IPS-NIHi7 (cell line): ENCODE measurements around the gene CDK18.

Experiments
- DNase-seq: peaks from one replicate; pipeline ENCODE4 v3.0.0; 2012; ENCODE audit warnings: mixed read lengths; ENCODE audit errors: extremely low spot score

The CDK18 gene

DNA sequence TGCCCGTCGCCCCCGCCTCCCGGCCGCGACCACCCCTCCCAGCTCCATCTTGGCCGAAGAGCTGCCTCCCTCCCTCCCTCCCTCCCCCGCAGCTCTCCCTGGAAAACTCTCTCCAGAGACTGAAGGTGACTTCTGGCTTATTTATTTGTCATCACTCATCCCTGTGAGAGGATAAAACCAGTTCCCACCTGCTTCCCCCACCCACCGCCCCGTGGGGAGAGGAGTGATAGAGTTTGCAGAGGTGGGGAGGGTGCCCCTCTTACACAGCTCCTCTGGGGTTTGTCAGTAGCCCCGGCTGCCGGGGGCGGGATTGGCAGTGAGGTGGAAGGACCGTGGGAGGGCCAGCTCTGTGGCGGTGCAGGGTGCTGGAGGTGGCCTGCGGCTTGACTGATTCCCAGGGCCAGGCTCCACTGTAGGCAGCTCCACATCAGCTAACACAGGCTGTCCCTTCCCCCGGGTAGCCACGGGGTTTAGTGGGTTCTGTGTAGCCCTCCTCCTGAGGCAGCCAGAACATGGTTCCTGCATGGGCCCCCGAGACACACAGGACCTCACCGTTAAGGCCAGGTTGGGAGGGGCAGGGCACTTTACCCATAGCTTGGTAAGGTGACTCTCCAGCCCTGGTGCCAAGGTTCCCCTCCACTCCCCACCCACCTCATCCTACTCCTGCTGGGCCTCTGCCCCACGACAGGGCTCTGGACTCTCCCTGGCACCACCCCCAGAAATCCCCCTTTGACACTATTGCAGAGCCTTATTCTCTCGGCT lies 65.1 kb downstream of the CDK18 start:
- no peak for DNase-seq

- no peak for DNase-seq
Measured at GRCh38 chr1:205570173-205570501, 65.7 kb downstream of the CDK18 start.

DNA sequence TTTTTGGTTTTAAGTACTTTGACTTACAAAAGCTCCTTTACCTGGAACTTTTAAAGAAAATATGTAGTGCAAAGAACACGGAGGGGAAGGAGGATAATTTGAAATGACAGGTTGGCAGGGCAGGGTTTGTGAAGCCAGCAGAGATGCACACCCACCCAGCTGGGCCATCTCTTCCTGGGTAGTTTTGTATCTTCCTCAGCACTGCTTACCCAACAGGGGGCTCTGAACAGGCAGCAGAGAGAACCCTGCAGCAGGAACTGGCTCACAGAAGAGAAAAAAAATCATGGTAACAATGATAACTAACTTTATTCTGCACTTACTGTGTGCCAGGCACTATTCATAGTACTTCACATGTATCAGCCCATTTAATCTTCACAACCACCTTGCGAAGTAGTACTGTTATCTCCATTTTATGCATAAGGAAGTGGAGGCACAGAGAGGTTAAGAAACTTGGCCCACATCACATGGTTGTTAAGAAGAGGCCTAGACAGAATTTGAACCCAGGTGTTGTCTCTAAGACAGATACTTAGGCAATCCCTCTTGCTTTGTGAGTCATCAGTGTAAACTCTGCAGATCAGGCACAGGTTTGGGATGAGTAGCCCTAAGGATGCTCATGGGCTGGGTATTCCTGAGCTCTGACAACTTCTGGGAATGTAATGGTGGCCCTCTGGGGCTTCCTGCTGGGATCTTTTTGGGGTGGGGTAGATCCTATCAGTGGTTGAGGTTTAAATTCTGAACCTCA lies 66.5 kb downstream of the CDK18 start:
- no peak for DNase-seq

- DNase-seq = no peak
Measured at GRCh38 chr1:205571747-205572146, 67.3 kb downstream of the CDK18 start.

DNA sequence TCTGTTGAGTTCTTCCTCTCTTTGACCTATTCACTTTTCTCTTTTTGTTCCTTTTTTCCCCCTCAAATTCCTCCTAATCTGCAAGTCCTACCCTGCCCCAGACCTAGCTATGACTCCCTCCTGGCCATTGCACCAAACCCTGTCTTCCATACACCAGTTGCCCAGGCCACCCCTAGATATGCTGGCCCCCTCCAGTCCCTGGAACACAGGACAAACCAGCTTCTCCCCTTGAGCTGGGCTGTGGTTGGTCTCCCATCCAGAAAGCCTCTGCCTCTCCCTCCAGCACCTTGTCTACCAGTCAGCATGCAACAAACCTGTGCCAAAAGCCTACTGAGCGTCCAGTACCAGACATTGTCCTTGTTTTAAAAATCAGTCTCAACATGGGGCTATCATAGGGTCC lies 68.0 kb downstream of the CDK18 start:
- no peak for DNase-seq

DNA sequence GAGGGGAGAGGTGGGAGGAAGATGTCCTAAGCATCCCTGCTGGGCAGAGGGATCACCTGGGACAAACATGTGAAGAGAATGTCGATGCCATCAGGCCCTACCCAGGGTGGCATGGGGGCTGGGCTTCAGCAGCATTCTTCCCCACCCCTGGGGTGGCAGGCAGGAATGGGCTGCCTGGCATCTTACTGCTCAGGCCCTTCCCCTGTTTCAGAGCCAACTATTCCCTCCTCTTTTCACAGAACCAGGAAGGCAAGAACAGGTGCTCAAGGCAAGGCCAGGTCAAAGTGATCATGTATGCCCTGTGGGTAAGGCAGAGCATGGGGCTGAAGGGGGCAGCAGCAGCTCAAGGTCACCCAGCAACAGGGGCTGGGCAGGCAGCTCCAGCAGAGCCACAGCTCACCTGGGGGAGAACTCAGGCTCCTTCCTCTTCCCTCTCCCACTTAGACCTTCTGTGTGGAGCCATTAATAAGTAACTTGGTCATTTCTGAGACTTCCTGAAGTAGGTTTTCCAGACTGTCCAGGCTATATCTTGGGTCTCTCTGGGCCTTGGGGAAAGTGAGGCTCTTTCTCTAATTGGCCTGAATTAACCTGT lies 70.9 kb downstream of the CDK18 start:
- DNase-seq = no peak

DNA sequence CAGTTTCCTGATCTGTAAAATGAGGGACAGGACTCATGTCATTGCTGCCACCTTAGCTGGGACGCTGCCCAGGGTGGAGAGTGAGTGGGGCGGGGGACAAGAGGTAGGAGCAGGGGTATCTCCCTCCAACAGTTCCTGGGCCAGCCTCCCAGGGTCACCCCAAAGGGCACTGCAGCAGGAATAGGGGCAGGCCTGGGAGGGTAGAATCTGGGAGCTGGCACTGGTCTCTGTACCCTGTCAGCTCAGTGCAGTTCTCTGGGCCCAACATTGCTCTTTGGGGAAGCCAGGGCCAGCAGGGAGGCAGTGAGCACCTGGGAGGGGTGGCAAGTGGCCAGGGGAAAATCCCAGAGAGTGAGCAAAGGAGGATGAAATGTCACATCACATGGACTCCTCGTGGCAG lies 71.5 kb downstream of the CDK18 start:
- no peak for DNase-seq

DNA sequence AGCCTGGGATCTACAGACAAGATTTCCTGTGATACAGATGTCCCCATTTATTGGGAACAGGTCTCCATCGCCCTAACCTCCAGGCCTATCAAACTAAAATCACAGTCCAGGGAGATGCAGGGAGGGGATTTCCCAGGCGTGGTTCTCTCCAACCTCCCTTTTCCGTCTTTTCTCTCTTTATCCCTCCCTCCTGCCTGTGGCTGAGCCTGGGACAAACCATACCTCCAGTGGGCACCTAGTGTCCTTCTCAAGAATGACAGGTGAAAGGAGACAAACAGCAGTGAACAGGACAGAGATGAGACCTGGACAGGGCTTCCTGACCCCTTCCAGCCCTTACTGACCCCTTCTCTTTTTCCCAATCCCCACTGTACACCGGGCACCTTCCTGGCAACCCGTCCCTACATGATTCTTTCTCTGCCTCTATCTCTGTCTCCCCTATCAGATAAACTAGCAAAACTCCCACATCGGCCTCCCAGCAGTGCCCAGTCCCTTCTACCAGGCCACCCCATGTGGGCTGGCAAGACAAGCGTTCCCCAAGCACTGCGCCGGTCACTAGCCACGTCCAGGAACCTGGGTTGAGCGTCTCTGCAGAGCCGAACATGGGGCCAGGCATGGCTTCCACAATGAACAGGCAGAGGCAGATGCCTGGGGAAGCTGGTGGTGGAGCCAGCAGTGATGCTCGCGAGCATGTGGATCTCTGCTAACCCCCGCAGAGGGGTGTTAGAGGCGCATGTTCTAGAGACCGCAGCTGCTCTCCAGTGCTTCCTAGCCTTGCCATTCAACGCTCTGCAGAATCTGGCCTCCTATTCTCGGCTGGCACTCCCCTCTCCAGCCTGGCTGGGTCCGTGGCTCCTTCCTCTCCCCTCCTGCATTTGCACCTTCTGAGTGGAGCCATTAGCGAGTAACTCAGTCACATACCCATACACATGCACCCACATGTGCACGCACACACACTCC lies 72.6 kb downstream of the CDK18 start:
- DNase-seq = no peak

DNA sequence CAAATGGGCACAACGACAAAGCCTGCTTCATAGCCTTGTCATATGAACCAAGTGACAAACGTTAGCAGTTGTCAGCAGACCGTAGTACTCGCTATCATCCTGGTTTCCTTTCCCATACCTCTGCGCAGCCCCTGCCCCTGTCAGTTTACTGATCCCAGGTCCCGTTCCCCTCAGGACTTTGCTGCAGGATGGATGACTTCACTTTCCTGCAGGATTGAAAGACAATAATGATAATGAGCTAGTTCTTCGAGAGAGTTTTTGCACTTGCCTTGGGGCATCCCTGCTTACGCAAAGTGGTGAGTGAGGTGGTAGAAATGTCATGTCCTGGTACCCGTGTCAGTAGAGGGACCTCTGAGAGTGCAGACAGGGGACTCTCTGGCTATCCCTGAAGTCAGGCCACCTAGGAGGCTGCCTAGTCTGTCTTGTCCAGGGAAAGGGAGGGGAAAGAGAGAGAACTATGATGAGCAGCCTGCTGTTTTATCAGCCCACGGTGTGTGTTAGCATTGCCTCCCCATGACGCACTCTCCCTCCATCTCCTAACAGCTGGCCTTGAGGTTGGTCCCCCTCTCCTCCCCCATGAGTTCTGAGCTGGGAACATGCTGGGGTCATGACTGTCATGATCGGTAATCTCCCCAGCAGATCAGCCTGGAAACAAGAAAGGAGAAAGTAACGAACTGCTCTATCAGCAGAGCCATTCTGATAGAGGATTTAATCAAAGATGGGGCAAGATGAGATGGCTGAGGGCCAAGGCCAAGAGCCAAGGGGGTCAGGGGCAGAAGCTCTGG lies 73.6 kb downstream of the CDK18 start:
- DNase-seq = no peak

DNA sequence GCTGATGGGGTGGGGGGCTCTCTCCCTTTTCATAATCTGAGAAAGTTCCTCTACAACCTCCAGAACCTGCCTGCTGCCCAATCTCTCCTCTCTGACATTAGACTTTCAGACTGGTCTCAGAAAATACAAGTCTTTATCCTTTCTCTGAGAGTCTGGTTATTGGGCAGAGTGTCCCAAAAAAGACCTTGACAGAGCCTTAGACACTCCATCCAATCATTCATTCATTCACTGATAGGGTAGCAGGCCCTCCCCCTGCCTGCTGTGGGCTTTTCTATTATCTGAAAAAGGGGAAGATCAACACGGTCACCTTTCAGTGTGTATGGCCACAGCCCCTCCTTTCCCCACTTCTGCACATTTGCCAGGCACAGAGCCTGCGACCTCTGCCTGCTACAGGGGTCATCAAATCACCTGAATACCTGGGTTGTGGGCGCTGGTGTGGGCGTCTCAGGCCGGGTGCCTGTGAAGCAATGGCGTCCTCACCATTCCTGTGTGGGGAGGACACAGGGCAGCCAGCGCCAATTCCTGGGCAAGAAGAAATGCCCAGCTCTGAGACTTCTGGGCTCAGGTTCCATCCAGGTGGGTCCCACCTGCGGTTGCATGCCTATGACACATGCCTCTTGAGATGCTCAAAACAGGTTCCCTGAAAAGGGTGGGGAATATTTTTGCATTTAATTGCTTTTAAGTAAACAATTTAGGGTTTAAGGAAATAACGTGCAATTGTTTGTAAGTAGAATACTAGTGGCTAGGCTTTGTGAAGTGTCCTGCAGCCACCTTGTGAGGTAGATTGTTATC lies 74.5 kb downstream of the CDK18 start:
- no peak for DNase-seq

DNA sequence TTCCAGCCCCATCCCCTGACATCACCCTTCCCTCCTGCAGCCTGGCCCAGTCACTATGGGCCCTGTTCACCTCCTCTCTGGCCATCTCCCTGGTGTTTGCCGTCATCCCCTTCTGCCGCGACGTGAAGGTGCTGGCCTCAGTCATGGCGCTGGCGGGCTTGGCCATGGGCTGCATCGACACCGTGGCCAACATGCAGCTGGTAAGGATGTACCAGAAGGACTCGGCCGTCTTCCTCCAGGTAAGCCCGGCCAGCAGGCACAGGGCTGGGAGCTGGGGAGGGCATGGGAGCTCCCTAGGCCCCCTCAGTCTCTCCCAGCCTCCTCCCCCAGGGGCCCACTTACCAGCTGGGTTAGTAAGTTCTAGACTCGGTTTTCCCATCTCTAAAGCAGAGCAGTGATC lies 75.2 kb downstream of the CDK18 start:
- no peak for DNase-seq

GRCh38 chr1:205580140-205580922 lies 75.9 kb downstream of the CDK18 start:
- DNase-seq = no peak

GRCh38 chr1:205580923-205581180 lies 76.4 kb downstream of the CDK18 start:
- no peak for DNase-seq

GRCh38 chr1:205581321-205581980 lies 77.0 kb downstream of the CDK18 start:
- no peak for DNase-seq

DNA sequence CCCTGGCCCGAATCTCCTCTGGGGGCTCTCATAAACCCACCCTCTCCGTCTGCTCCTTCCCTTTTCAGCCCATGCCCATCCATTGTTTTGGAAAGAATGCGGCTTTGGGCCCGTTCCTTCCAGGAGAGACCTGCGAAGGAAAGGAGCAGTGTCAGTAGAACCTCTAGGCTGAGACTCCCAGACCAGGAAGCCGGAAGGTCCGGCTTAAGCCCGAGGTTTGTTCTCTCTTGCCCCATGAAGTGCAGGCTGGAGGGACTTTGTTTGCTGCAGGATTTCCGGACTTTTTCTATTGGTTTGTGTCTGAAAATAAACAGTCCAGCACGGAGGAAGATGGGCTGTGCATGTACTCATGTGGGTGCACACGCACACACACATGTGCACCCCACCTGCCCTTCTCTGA lies 77.6 kb downstream of the CDK18 start:
- no peak for DNase-seq
